ENCODE data around the gene TBX4.

- no peak for TF ChIP-seq POLR2A (IDR thresholded peaks at IDR 0.05)
- no peak for TF ChIP-seq CTCF (IDR thresholded peaks at IDR 0.05)
- TF ChIP-seq POLR2AphosphoS5 (IDR thresholded peaks at IDR 0.05) = no peak
- TF ChIP-seq EP300 (IDR thresholded peaks at IDR 0.05) = no peak
Measured at GRCh38 chr17:61415374-61416210, 36.6 kb upstream of the TBX4 start.
